ENCODE measurements around the gene EIF5A. TPM values are rescaled to one million over a fixed set of nuclear protein-coding genes. Genes with fewer than 3 reads are reported as not detected.

Gene EIF5A
- total and polyA plus RNA-seq, 7 donors, result 104 to 603 (median 156) TPM

GRCh38 chr17:7326186-7326585, 18.8 kb downstream of the EIF5A start:
- no peak overlapping the region for H3K27ac ChIP-seq
- H3K36me3 ChIP-seq, result peaks cover 22 to 57% (median 36%) of the 10 kb centered on the region in 4 donors
- intact Hi-C loops (cut with DNase I), result no loop called here
- H3K9me3 ChIP-seq, result no peaks in the 10 kb centered on the region
- peaks cover 0 to 24% (median 20%) of the 10 kb centered on the region in 4 donors for H3K4me1 ChIP-seq
- no peak for TF ChIP-seq EP300 (IDR thresholded peaks at IDR 0.05)
- TF ChIP-seq, protein P1, sequence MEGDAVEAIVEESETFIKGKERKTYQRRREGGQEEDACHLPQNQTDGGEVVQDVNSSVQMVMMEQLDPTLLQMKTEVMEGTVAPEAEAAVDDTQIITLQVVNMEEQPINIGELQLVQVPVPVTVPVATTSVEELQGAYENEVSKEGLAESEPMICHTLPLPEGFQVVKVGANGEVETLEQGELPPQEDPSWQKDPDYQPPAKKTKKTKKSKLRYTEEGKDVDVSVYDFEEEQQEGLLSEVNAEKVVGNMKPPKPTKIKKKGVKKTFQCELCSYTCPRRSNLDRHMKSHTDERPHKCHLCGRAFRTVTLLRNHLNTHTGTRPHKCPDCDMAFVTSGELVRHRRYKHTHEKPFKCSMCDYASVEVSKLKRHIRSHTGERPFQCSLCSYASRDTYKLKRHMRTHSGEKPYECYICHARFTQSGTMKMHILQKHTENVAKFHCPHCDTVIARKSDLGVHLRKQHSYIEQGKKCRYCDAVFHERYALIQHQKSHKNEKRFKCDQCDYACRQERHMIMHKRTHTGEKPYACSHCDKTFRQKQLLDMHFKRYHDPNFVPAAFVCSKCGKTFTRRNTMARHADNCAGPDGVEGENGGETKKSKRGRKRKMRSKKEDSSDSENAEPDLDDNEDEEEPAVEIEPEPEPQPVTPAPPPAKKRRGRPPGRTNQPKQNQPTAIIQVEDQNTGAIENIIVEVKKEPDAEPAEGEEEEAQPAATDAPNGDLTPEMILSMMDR (IDR thresholded peaks at IDR 0.05), result no peak
- no peak for TF ChIP-seq POLR2A (IDR thresholded peaks at IDR 0.05)
- no peak for TF ChIP-seq POLR2AphosphoS5 (IDR thresholded peaks at IDR 0.05)
- WGBS, 2 donors, result 94 to 95% methylated on average over 11 of the region's 11 CpGs
- DNase-seq, result no peak
- no peak overlapping the region for H3K4me3 ChIP-seq
- no peaks in the 10 kb centered on the region for H3K27me3 ChIP-seq

- Histone ChIP-seq H3K27me3 (no peaks in the 10 kb centered on the region), H3K27ac (no peak overlapping the region), H3K4me3 (no peak overlapping the region), H3K36me3 (peaks cover 16 to 48% (median 28%) of the 10 kb centered on the region in 4 donors), H3K9me3 (no peaks in the 10 kb centered on the region), H3K4me1 (peaks cover 0 to 24% (median 20%) of the 10 kb centered on the region in 4 donors)
- TF ChIP-seq POLR2A (IDR thresholded peaks at IDR 0.05) (no peak), POLR2AphosphoS5 (IDR thresholded peaks at IDR 0.05) (no peak), EP300 (IDR thresholded peaks at IDR 0.05) (no peak)
- TF ChIP-seq, protein P1 (IDR thresholded peaks at IDR 0.05), result no peak
- intact Hi-C loops (cut with DNase I), result no loop called here
- DNase-seq, result no peak
- WGBS, 2 donors, result 89 to 93% methylated on average over 7 of the region's 7 CpGs
Measured at GRCh38 chr17:7327056-7327455, 19.6 kb downstream of the EIF5A start.

DNA sequence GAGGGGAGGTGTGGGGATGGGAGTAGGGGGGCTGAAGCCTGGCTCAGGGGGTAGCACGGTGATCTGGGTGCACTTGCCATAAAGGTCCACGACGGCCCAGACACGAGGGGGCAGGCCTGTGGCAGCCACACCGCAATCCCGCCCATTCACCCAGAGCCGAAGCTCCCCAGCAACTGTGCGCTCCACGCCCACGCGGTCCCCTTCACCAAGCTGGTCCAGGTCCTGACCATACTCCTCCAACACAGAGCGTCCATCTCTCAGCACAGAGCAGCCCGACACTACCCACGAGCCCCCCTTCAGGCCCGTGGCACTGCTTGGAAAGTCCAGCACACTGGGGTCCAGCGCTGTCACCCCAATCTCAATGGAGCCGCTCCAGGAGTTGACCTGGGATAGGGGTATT, 20.1 kb downstream of the EIF5A start:
- intact Hi-C loops (cut with DNase I), result no loop called here
- peaks cover 0 to 27% (median 20%) of the 10 kb centered on the region in 4 donors for H3K4me1 ChIP-seq
- H3K27me3 ChIP-seq, result no peaks in the 10 kb centered on the region
- H3K9me3 ChIP-seq, result no peaks in the 10 kb centered on the region
- TF ChIP-seq EP300 (IDR thresholded peaks at IDR 0.05) (no peak), POLR2AphosphoS5 (IDR thresholded peaks at IDR 0.05) (no peak), POLR2A (IDR thresholded peaks at IDR 0.05) (no peak)
- TF ChIP-seq, protein P1 (IDR thresholded peaks at IDR 0.05), result no peak
- WGBS, 2 donors, result 84 to 92% methylated on average over 17 of the region's 17 CpGs
- H3K36me3 ChIP-seq, result peaks cover 11 to 43% (median 23%) of the 10 kb centered on the region in 4 donors
- no peak for DNase-seq
- no peak overlapping the region for H3K4me3 ChIP-seq
- no peak overlapping the region for H3K27ac ChIP-seq

GRCh38 chr17:7328009-7328408, 20.6 kb downstream of the EIF5A start:
- H3K36me3 ChIP-seq, result peaks cover 6 to 38% (median 18%) of the 10 kb centered on the region in 4 donors
- TF ChIP-seq, protein P1 (IDR thresholded peaks at IDR 0.05), result no peak
- TF ChIP-seq EP300 (IDR thresholded peaks at IDR 0.05) (no peak), POLR2A (IDR thresholded peaks at IDR 0.05) (no peak), POLR2AphosphoS5 (IDR thresholded peaks at IDR 0.05) (no peak)
- H3K9me3 ChIP-seq, result no peaks in the 10 kb centered on the region
- no peaks in the 10 kb centered on the region for H3K27me3 ChIP-seq
- no peak for DNase-seq
- H3K27ac ChIP-seq, result peak overlapping the region in 3 of 4 donors; percentile 88 to 94 (median 93)
- H3K4me3 ChIP-seq, result no peak overlapping the region
- intact Hi-C loops (cut with DNase I), result loop anchor here (2.0 kb wide), 1 partner anchor 233 kb away; the partner anchor contains the start of gene SENP3
- 67 to 75% methylated on average over 1 of the region's 1 CpG for WGBS, 2 donors
- H3K4me1 ChIP-seq, result peaks cover 0 to 28% (median 20%) of the 10 kb centered on the region in 4 donors
